GM21381 (cell line): Measurements from ENCODE around the gene PPM1K.
A peak's percentile ranks its signal among the peaks of the same experiment; 100 is the strongest.

Source experiments
- ATAC-seq: cut with Tn5 transposase; IDR thresholded peaks from one replicate; pipeline ENCODE4 v1.9.1; 2021; ENCODE audit warnings: mild to moderate bottlenecking, moderate library complexity; ENCODE audit not compliant: unreplicated experiment

Gene PPM1K

GRCh38 chr4:88277711-88278225 is 6.6 kb downstream of the PPM1K start:
- no peak for ATAC-seq

GRCh38 chr4:88276952-88277710 is 7.2 kb downstream of the PPM1K start:
- no peak for ATAC-seq

- ATAC-seq, result no peak
Observed at GRCh38 chr4:88275949-88276515, 8.3 kb downstream of the PPM1K start.

GRCh38 chr4:88275516-88275915 is 8.8 kb downstream of the PPM1K start:
- peak; percentile 52 for ATAC-seq

GRCh38 chr4:88268913-88269312 is 15.4 kb downstream of the PPM1K start:
- no peak for ATAC-seq

GRCh38 chr4:88264336-88264735 is 20.0 kb downstream of the PPM1K start:
- ATAC-seq, result no peak

GRCh38 chr4:88257726-88258125 is 26.6 kb downstream of the PPM1K start:
- ATAC-seq, result no peak

GRCh38 chr4:88255111-88255510 is 29.2 kb downstream of the PPM1K start:
- ATAC-seq, result no peak

GRCh38 chr4:88251924-88252323 is 32.4 kb downstream of the PPM1K start:
- ATAC-seq, result no peak

GRCh38 chr4:88247148-88247547 is 37.2 kb downstream of the PPM1K start:
- no peak for ATAC-seq

GRCh38 chr4:88246600-88246999 is 37.8 kb downstream of the PPM1K start:
- ATAC-seq, result no peak

- ATAC-seq, result no peak
Observed at GRCh38 chr4:88244816-88245579, 39.4 kb downstream of the PPM1K start.

GRCh38 chr4:88244056-88244455 is 40.3 kb downstream of the PPM1K start:
- no peak for ATAC-seq

GRCh38 chr4:88242144-88242543 is 42.2 kb downstream of the PPM1K start:
- no peak for ATAC-seq

GRCh38 chr4:88240297-88240714 is 44.1 kb downstream of the PPM1K start:
- no peak for ATAC-seq

GRCh38 chr4:88230969-88231771 is 53.2 kb downstream of the PPM1K start:
- ATAC-seq, result no peak

GRCh38 chr4:88230461-88230891 is 53.9 kb downstream of the PPM1K start:
- ATAC-seq, result no peak

GRCh38 chr4:88227734-88228133 is 56.6 kb downstream of the PPM1K start:
- no peak for ATAC-seq

GRCh38 chr4:88226143-88226542 is 58.2 kb downstream of the PPM1K start:
- ATAC-seq, result no peak

GRCh38 chr4:88225232-88226105 is 58.9 kb downstream of the PPM1K start:
- no peak for ATAC-seq
